Measurements from ENCODE around the gene TSPEAR.

Gene TSPEAR

GRCh38 chr21:44494418-44494817 lies 217.0 kb downstream of the TSPEAR start:
- H3K27ac ChIP-seq (ENCODE audit: low read depth, low read length): no peak overlapping the region
- H3K4me2 ChIP-seq (ENCODE audit: low read depth, low read length, poor library complexity, severe bottlenecking): no peak overlapping the region
- H3K9ac ChIP-seq (ENCODE audit: low read length): no peak overlapping the region
- no peaks in the 10 kb centered on the region for H3K79me2 ChIP-seq (ENCODE audit: insufficient read depth, low read length)
- H3K27me3 ChIP-seq (ENCODE audit: low read length): no peaks in the 10 kb centered on the region
- no peak overlapping the region for H2AFZ ChIP-seq (ENCODE audit: low read depth, low read length, severe bottlenecking)
- TF ChIP-seq EZH2phosphoT487 (conservative IDR thresholded peaks at IDR 0.05; ENCODE audit: low read length): no peak
- TF ChIP-seq, protein P1, sequence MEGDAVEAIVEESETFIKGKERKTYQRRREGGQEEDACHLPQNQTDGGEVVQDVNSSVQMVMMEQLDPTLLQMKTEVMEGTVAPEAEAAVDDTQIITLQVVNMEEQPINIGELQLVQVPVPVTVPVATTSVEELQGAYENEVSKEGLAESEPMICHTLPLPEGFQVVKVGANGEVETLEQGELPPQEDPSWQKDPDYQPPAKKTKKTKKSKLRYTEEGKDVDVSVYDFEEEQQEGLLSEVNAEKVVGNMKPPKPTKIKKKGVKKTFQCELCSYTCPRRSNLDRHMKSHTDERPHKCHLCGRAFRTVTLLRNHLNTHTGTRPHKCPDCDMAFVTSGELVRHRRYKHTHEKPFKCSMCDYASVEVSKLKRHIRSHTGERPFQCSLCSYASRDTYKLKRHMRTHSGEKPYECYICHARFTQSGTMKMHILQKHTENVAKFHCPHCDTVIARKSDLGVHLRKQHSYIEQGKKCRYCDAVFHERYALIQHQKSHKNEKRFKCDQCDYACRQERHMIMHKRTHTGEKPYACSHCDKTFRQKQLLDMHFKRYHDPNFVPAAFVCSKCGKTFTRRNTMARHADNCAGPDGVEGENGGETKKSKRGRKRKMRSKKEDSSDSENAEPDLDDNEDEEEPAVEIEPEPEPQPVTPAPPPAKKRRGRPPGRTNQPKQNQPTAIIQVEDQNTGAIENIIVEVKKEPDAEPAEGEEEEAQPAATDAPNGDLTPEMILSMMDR (IDR thresholded peaks at IDR 0.05; ENCODE audit: insufficient read depth, low read length, poor library complexity, severe bottlenecking): no peak
- H3F3A ChIP-seq (ENCODE audit: insufficient read depth): no peaks in the 10 kb centered on the region
- no peak overlapping the region for H3K4me3 ChIP-seq (ENCODE audit: insufficient read depth, low read length, poor library complexity, severe bottlenecking)
- no peaks in the 10 kb centered on the region for H3K9me2 ChIP-seq (replicated peaks; ENCODE audit: insufficient read depth, low read length)
- H3K9me3 ChIP-seq (ENCODE audit: insufficient read depth, low read length): peaks cover 9% of the 10 kb centered on the region; the same call in 1 of the 2 replicates
- no peaks in the 10 kb centered on the region for H4K20me1 ChIP-seq (ENCODE audit: low read depth, low read length)
- no peaks in the 10 kb centered on the region for H3K36me3 ChIP-seq (ENCODE audit: low read length)

DNA sequence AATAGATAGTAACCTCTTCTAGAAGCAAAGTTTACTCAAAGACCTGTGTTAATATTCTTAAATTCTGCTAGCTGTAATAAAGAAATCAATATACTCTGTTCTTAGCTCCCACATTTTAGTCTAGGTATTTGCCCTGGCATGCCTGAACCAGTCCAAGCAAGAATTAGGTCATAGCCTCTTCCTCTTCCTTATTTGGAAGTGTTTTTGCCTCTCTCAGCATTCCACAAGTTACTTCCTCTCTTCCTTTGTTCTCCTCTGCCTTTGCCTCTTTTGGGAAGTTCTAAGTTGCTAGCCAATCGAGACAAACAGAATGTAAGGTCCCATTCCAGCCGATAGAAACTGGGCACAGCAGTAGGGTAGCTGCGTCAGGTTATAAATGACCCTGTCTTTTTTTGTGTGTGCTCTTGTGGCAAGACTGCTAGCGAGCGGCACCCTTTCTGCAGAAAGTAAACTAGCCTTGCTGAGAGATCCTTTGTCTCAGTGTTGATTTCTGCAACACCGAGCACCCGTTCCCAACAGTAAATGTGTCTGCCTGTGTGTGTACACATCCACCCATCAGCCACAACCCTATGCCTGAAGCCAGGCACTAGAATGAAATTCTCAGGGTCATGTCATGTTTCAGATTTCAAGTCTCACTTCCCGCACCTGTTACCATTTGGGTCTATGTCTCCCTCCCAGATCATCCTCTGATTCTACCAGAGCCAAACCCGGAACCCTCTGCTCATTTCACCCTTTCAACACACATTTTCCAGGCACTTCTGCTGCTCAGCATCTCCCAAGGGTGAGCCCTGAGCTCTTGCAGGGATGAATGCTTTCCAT lies 218.6 kb downstream of the TSPEAR start:
- Histone ChIP-seq H3K79me2 (ENCODE audit: insufficient read depth, low read length) (no peaks in the 10 kb centered on the region), H3K4me3 (ENCODE audit: insufficient read depth, low read length, poor library complexity, severe bottlenecking) (no peak overlapping the region), H3K27ac (ENCODE audit: low read depth, low read length) (no peak overlapping the region), H3K9ac (ENCODE audit: low read length) (no peak overlapping the region), H2AFZ (ENCODE audit: low read depth, low read length, severe bottlenecking) (no peak overlapping the region), H3F3A (ENCODE audit: insufficient read depth) (no peaks in the 10 kb centered on the region), H3K27me3 (ENCODE audit: low read length) (no peaks in the 10 kb centered on the region), H3K36me3 (ENCODE audit: low read length) (no peaks in the 10 kb centered on the region), H4K20me1 (ENCODE audit: low read depth, low read length) (no peaks in the 10 kb centered on the region), H3K9me3 (ENCODE audit: insufficient read depth, low read length) (peaks cover 9% of the 10 kb centered on the region; the same call in 1 of the 2 replicates), H3K4me2 (ENCODE audit: low read depth, low read length, poor library complexity, severe bottlenecking) (no peak overlapping the region), H3K9me2 (replicated peaks; ENCODE audit: insufficient read depth, low read length) (no peaks in the 10 kb centered on the region)
- TF ChIP-seq, protein P1 (IDR thresholded peaks at IDR 0.05; ENCODE audit: insufficient read depth, low read length, poor library complexity, severe bottlenecking): no peak
- TF ChIP-seq EZH2phosphoT487 (conservative IDR thresholded peaks at IDR 0.05; ENCODE audit: low read length): no peak

DNA sequence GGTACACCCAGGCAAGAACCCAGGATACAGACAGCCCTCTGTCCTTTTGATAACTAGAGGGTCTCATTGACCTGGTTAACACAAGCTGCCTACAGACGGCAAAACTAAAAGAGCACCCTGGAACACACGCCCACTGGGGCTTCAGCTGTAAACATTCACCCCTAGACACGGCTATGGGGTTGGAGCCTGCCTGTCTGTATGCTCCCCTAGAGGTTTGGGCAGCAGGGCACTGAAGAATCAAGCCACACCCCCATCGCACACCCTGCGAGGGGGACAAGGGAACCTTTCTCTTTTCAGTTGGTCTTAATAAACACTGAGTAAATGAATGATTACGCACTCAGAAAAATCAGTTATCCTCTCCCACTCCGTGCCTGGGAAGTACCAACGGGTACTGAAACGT lies 220.6 kb downstream of the TSPEAR start:
- Histone ChIP-seq H3F3A (ENCODE audit: insufficient read depth) (no peaks in the 10 kb centered on the region), H3K9ac (ENCODE audit: low read length) (no peak overlapping the region), H4K20me1 (ENCODE audit: low read depth, low read length) (no peaks in the 10 kb centered on the region), H3K79me2 (ENCODE audit: insufficient read depth, low read length) (no peaks in the 10 kb centered on the region), H3K27me3 (ENCODE audit: low read length) (no peaks in the 10 kb centered on the region), H3K27ac (ENCODE audit: low read depth, low read length) (no peak overlapping the region), H2AFZ (ENCODE audit: low read depth, low read length, severe bottlenecking) (no peak overlapping the region), H3K4me2 (ENCODE audit: low read depth, low read length, poor library complexity, severe bottlenecking) (no peak overlapping the region), H3K9me3 (ENCODE audit: insufficient read depth, low read length) (peaks cover 9% of the 10 kb centered on the region; the same call in 1 of the 2 replicates), H3K36me3 (ENCODE audit: low read length) (no peaks in the 10 kb centered on the region), H3K4me3 (ENCODE audit: insufficient read depth, low read length, poor library complexity, severe bottlenecking) (no peak overlapping the region), H3K9me2 (replicated peaks; ENCODE audit: insufficient read depth, low read length) (no peaks in the 10 kb centered on the region)
- TF ChIP-seq EZH2phosphoT487 (conservative IDR thresholded peaks at IDR 0.05; ENCODE audit: low read length): no peak
- TF ChIP-seq, protein P1 (IDR thresholded peaks at IDR 0.05; ENCODE audit: insufficient read depth, low read length, poor library complexity, severe bottlenecking): no peak

All from SU-DHL-6 (cell line).